GM12801 (cell line): Measurements from ENCODE around the gene SMTNL2.

Experiments
- TF ChIP-seq, protein P1 (sequence below): IDR thresholded peaks from one replicate; pipeline ENCODE4 v1.5.1; 2011; ENCODE audit warnings: control low read depth; ENCODE audit not compliant: insufficient read length; ENCODE audit errors: extremely low read depth

Gene SMTNL2

DNA sequence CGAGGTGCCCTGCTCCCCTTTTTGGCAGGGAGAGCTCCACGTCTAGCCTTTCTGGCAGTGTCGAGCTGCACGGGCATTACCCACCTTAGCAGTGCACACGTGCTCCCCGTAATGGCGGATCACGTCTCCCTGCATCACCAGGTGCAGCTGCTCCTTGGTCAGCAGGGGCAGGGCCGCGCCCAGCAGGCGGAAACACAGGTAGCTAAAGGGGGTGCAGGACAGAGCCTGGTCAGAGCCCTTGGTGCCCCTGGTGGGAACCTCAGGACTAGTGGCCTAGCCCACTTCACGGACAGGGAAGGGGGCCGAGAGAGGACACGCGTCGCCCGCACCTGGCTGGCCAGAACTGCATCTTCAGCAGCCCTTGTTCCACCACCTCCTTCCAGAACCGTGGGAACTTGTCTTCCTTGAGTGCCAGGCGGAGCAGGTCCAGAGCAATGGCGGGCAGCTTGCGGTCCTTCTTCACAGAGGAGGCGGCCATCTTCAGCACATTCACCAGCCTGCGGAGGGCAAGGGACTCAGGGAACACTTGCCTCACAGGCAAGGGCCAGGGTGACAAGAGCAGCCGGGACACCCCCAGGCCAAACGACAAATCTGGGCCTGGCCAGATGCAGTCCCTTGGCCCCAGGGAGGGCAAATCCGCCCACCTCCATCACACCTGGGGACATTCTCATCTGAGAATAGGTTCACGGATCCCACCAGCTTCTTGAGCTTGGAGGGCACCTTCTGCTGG, 32.4 kb upstream of the SMTNL2 start:
- TF ChIP-seq, protein P1, sequence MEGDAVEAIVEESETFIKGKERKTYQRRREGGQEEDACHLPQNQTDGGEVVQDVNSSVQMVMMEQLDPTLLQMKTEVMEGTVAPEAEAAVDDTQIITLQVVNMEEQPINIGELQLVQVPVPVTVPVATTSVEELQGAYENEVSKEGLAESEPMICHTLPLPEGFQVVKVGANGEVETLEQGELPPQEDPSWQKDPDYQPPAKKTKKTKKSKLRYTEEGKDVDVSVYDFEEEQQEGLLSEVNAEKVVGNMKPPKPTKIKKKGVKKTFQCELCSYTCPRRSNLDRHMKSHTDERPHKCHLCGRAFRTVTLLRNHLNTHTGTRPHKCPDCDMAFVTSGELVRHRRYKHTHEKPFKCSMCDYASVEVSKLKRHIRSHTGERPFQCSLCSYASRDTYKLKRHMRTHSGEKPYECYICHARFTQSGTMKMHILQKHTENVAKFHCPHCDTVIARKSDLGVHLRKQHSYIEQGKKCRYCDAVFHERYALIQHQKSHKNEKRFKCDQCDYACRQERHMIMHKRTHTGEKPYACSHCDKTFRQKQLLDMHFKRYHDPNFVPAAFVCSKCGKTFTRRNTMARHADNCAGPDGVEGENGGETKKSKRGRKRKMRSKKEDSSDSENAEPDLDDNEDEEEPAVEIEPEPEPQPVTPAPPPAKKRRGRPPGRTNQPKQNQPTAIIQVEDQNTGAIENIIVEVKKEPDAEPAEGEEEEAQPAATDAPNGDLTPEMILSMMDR, result no peak

DNA sequence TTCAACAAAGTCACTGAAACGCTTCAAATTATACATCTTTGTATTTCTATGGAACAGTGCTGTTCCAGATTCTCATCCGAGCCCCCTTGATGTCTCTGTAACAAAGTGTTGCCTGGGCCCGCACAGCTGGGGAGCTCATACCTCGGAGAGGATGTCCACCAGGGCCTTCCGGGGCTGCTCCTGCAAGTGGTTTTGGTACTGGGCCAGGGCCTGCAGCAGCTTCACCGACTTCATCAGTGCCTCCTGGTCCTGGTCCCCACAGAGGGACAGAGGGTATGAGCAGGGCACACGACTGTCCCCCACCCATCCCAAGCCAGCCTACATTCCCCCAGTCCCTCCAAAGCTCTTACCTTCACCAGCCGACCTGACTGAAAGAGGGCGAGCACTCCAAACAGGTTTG, 30.7 kb upstream of the SMTNL2 start:
- TF ChIP-seq, protein P1, result no peak

DNA sequence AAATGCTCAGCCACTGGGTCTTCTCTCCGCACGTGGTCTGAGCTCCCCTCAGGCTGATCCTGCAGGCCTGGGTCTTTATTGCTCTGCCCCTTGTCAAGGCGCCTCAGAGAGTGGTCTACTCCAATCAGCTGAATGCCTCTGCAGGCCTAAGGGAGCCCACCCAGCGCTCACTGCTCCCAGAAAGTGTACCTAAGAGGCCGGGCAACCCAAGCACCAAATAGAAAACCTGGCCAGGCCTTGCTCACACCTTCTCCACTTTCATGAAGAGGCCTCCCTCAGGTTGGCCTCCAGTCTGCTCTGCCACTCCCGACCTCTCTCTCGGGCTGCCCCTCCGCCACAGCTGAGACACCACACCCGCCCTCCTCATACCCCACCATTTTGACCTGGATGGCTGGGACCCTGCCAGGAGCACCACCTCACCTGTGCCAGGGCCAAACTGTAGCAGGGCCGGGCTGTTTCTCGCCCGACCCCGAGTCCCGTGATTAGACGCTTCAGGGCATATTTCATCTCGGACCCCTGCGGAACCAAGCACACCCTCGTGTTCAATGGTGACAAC, 29.8 kb upstream of the SMTNL2 start:
- TF ChIP-seq, protein P1, result no peak

DNA sequence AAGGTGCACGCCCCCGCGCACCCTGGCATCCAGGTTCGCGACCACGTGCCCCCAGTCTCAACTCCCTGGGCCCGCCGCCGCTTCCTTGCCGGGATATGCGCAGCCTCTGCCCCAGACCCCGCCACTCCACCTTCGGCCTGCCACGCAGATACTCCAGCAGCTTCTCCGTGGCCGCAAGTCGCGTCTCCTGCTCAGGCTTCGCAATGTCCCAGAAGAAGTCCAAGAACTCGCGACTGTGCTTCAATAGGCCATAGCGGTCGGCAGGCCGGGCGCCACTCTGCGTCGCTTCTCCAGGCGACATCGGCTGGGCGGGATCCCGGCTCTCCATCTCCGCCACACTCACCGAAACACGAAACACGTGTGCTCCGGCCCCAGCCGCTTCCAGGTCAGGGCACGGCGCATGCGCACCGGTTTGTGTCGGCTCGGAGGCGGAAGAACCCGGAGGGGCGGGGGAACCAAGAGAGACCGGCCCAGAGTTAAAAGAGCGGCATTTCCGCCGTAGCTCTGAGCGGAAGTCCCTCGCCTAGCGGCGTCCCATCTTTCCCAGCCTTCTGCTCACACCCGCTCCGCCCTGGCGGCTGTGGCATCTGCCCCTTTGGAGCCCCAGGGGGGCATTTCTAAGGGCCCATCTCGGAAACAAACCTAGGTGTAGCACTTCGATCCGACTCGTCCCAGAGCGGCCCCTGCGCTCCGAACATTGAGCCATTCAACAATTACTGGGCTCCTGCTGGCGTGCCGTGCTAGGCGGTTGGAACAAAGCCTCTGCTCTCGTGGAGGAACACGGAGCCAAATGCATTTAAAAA, 29.1 kb upstream of the SMTNL2 start, which contains the start of gene MYBBP1A:
Gene MYBBP1A, minus strand, starts transcription at position 388 of the 803 bp plus-strand sequence. Its CDS starts 60 bp downstream, at position 328.
- TF ChIP-seq, protein P1, result no peak

DNA sequence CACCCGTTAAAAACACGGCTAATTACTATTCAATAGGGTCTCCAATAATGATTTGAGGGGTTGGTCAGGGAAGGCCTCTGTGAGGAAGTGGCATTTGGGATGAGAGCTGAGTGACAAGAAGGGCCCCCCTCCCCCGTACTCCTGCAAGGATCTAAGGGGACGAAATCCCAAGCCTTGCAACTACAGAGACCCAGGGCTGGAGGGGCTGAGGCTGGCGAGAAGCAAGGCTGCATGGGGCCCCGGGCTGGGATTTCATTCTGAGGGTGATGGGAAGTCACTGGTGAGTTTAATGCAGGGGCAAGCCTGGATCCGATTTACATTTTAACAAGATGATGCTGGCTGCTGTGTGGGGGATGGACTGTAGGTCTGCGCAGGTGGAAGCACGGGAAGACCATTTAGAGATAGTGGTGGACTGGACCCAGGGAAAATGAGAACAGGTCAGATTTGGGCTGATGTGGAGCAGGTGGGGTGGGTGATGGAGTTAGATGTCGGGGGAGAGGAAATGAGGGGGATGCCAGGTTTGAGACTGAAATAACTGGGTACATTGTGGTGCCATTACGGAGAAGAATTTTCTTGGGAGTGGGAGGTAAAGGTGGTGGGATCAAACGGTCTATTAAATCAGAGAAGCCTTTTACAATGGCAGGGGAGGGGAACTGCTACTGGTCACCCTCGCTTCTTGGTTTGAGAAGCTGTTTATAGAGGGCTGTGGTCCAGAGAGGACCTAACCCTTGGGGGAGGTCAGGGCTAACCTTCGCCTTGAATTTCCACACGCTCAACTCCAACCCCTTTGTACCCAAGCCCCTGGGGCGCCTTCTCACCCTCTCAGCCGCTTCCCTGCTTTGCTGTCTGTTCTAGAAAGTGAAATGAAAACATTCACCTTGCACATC, 28.2 kb upstream of the SMTNL2 start:
- TF ChIP-seq, protein P1, result no peak

DNA sequence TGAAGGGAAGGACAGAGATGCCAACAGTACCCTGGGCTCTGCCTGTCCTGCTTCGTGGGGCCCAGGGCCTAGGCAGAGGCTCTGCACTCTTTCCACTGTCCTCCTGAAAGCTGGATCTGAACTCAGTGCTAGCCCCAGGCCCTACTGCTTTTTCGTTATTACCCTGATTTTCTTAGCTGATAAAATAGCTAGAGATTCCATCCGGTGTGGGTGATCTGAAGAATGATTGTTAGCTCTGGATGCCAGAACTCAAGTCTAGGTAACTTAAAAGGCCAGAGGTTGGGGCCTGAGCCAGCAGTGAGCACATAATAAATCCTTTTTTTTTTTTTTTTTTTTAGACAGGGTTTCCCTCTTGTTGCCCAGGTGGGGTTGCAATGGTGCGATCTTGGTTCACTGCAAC, 27.3 kb upstream of the SMTNL2 start:
- TF ChIP-seq, protein P1, result no peak
